Brain microvascular endothelial cell (primary cell): ENCODE results near the gene CLMP.

Experiments
- DNase-seq: peaks from one replicate; pipeline ENCODE4 v3.0.0-alpha.2; 2020
- H3K27ac ChIP-seq: fragments of 250-450 bp; sonication (Bioruptor Pico); 2 replicates; pipeline ENCODE4 v1.5.1; 2020; ENCODE audit warnings: mild to moderate bottlenecking, moderate library complexity
- H3K27me3 ChIP-seq: fragments of 250-450 bp; sonication (Bioruptor Pico); replicated peaks from 2 replicates; pipeline ENCODE4 v1.5.1; 2020; ENCODE audit warnings: mild to moderate bottlenecking
- H3K36me3 ChIP-seq: fragments of 250-450 bp; sonication (Bioruptor Pico); replicated peaks from 2 replicates; pipeline ENCODE4 v1.5.1; 2020; ENCODE audit warnings: mild to moderate bottlenecking
- H3K4me3 ChIP-seq: 2 replicates; pipeline ENCODE4 v1.5.1; 2011; ENCODE audit warnings: low read depth, mild to moderate bottlenecking, control low read depth, low read length, moderate library complexity
- CTCF ChIP-seq: IDR thresholded peaks from 2 replicates; pipeline ENCODE4 v1.5.1; 2011; ENCODE audit warnings: low read depth, mild to moderate bottlenecking, moderate library complexity, low read length, control low read depth, inconsistent platforms; ENCODE audit errors: missing control alignments
- in situ Hi-C: cut with HindIII; loops from 2 replicates; pipeline ENCODE4 v1.10.0; 2017; ENCODE audit warnings: low sequenced_read_pairs, low pct_ligation_motif_present

Gene CLMP

DNA sequence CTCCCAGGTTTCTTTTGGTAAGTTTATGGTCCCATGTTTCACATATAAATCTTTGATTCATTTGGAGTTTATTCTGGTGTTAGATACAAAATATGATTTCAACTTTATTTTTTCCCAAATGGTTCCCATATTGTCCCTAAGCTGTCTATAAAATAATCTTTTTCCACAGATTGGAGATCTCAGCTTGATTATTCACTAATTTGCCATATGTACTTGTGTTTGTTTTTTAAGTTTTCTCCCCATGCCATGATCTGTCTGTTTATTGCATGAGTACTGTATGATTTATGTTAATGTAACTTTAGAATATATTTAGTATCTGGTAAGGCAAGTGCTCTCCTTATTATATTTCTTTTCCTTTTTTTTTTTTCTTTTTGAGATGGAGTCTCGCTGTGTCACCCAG lies 19.9 kb upstream of the CLMP start:
- no peak overlapping the region for H3K27ac ChIP-seq
- no peak for TF ChIP-seq CTCF
- in situ Hi-C loops, result no loop called here
- no peaks in the 10 kb centered on the region for H3K27me3 ChIP-seq
- H3K36me3 ChIP-seq, result no peaks in the 10 kb centered on the region
- no peak for DNase-seq
- no peak overlapping the region for H3K4me3 ChIP-seq

DNA sequence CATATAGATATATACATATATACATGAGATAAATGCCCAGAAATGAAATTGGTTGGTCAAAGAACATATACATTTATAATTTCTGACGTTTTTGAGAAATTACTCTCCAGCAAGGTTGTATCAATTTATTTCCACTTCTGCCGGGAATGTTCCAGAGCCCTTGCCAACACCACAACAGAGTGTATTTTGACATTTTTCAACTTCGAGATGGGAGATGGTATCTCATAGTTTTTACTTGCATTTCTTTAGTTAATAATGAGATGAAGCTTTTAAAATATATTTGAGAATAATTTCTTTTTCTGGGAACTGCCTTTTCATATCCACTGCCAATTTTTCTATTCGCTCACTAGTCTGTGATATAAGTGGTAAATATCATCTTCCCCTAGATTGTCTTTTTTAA lies 19.3 kb upstream of the CLMP start:
- no peak for DNase-seq
- TF ChIP-seq CTCF, result no peak
- no peaks in the 10 kb centered on the region for H3K27me3 ChIP-seq
- H3K4me3 ChIP-seq, result no peak overlapping the region
- in situ Hi-C loops, result no loop called here
- no peak overlapping the region for H3K27ac ChIP-seq
- H3K36me3 ChIP-seq, result no peaks in the 10 kb centered on the region

DNA sequence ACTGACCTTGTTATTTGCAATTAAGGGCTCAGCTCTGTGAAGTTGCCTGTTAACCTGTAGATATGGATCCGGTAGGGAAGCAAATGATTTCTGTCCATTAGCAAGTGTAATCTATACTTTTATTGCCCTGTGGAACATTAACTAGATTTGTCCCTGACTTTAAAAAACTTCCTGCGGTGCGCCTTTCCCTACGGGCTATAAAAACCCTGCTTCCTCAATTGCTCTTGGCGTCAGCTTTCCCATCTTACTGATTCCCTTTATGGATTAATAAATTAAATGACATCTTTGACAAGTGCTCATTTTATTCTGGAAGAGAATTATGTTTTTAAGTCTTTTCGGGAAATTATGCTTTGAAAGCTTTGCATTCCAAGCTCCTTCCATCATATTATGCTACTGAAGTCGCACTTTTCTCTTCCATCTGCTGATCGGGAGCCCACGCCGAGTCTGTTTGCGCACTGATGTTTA lies 18.3 kb upstream of the CLMP start:
- Histone ChIP-seq H3K4me3 (no peak overlapping the region), H3K27ac (no peak overlapping the region), H3K36me3 (no peaks in the 10 kb centered on the region), H3K27me3 (no peaks in the 10 kb centered on the region)
- in situ Hi-C loops, result no loop called here
- TF ChIP-seq CTCF, result no peak
- no peak for DNase-seq

- in situ Hi-C loops, result no loop called here
- TF ChIP-seq CTCF, result no peak
- H3K27ac ChIP-seq, result no peak overlapping the region
These were observed 17.4 kb upstream of the CLMP start for GRCh38 chr11:123212406-123212805.

GRCh38 chr11:123211981-123212380 lies 16.9 kb upstream of the CLMP start:
- no peak overlapping the region for H3K27ac ChIP-seq
- no peak for DNase-seq
- H3K4me3 ChIP-seq, result no peak overlapping the region
- H3K36me3 ChIP-seq, result no peaks in the 10 kb centered on the region
- in situ Hi-C loops, result no loop called here
- no peak for TF ChIP-seq CTCF
- no peaks in the 10 kb centered on the region for H3K27me3 ChIP-seq

More at GRCh38 chr11:123212406-123212805, 17.4 kb upstream of the CLMP start:
- H3K36me3 ChIP-seq, result no peaks in the 10 kb centered on the region
- no peak overlapping the region for H3K4me3 ChIP-seq
- DNase-seq, result no peak
- H3K27me3 ChIP-seq, result no peaks in the 10 kb centered on the region

DNA sequence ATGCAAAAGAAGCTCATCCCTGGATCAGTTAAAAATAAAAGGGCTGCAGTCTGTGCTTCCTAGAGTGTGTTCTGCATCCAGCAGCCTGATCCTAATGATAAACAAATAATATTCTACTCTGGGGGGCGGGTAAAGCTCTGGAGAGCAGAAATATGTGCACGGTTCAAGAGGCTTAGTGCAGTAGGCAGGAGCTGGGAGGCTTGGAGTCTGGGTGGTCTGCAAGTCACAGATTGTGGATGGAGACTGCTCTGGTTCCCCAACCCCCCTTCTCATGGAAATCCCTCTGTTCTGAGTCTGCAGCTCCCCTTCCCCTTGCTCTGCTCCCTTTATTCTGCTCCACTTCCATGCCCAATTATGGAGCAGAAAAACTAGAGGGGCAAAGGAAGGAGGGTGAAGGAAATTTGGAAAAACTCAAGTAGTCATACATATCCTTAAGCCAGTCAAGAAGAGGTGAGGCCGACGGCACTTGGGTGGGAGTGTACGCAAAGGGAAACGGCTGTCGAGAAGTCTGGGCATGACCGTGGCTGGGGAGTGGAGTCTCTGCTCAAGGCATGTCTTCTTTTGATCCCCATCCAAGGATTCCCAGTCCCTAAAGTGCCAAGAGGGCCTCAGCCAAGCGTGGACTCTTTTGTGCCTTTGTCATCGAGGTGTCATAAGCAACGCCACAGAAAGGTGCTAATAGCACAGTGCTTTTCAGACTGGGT lies 16.3 kb upstream of the CLMP start:
- in situ Hi-C loops, result no loop called here
- H3K36me3 ChIP-seq, result no peaks in the 10 kb centered on the region
- no peak overlapping the region for H3K27ac ChIP-seq
- no peak for TF ChIP-seq CTCF
- no peaks in the 10 kb centered on the region for H3K27me3 ChIP-seq
- DNase-seq, result no peak
- no peak overlapping the region for H3K4me3 ChIP-seq
